Central memory CD8-positive, alpha-beta T cell (primary cell): Measurements from ENCODE around the gene PEX5L.

Experiments
- ATAC-seq: fragments of 150-1000 bp; cut with Tn5 transposase; replicated peaks from 2 replicates; pipeline ENCODE4 v1.10.0; 2022; ENCODE audit warnings: mild to moderate bottlenecking, moderate FRiP score, moderate number of reproducible peaks; ENCODE audit not compliant: poor library complexity, severe bottlenecking; ENCODE audit errors: extremely low read depth
- DNase-seq, 2 donors: peaks; one replicate each; pipeline ENCODE4 v3.0.0; 2021; ENCODE audit warnings: low spot score in 2 of 2
- H3K27ac Mint-ChIP-seq: one replicate; pipeline ENCODE4 v1.8.0; 2022; ENCODE audit warnings: low read depth, mild to moderate bottlenecking, moderate library complexity, mixed read lengths
- H3K27me3 Mint-ChIP-seq: one replicate; pipeline ENCODE4 v1.8.0; 2022; ENCODE audit warnings: mixed read lengths
- H3K36me3 Mint-ChIP-seq: one replicate; pipeline ENCODE4 v1.8.0; 2022; ENCODE audit warnings: mild to moderate bottlenecking, moderate library complexity, mixed read lengths; ENCODE audit not compliant: insufficient read depth
- H3K4me1 Mint-ChIP-seq: one replicate; pipeline ENCODE4 v1.8.0; 2022; ENCODE audit warnings: mixed read lengths
- H3K4me3 Mint-ChIP-seq: one replicate; pipeline ENCODE4 v1.8.0; 2022; ENCODE audit warnings: mild to moderate bottlenecking, moderate library complexity, mixed read lengths
- H3K9me3 Mint-ChIP-seq: one replicate; pipeline ENCODE4 v1.8.0; 2022; ENCODE audit warnings: mixed read lengths

The PEX5L gene

DNA sequence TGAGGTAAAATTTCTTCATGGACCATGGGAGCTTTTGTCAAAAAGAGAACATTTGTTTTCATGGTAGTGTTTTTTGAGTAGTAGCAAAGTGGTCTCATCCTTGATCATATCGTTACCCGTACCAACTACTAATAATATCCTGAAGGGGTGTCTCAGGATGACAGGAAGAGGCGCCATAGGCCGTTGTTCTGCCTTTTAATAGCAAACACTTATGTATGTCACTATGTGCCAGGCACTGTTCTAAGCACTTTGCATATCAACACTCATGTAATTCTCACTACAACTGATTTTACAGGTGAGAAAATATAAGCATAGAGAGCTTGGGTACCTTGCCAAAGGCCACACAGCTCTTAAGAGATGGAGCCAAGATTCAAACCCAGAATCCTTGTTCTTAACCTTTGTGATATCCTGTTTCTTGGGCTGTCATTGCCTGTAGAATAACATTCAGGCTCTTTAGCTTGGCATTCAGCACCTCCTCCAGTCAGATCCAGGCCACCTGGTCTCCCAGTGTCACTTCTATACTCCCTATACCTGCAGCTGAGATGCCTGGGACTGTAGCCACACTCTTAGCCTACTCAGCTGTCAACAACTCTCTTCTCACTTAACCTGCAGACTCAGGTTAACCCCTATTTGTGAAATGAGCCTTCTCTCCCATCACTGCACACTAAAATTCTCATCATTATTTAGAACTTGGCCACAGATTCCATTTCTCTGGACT, 270.2 kb downstream of the PEX5L start:
- no peaks in the 10 kb centered on the region for H3K4me1 Mint-ChIP-seq
- no peaks in the 10 kb centered on the region for H3K27me3 Mint-ChIP-seq
- ATAC-seq (no peak), DNase-seq (no peak)
- no peak overlapping the region for H3K27ac Mint-ChIP-seq
- H3K36me3 Mint-ChIP-seq = peaks cover 10% of the 10 kb centered on the region
- H3K9me3 Mint-ChIP-seq = no peaks in the 10 kb centered on the region
- H3K4me3 Mint-ChIP-seq = no peak overlapping the region

DNA sequence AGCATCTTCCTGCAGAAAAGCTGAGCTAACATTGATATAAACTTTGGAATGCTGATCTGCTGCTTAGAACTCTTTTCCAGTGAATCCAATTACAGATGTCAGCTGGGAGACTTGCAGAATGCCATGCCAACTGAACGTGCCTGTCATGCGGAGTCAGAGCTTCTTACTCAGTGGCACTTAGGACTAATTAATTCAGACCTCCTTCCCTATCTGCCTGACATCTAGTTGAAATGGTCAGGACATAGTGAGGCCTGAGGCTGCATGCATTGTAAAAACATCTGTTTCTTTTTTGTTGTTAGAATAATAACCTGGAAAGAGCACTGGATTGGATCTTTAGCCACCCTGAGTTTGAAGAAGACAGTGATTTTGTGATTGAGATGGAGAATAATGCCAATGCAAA, 271.3 kb downstream of the PEX5L start:
- DNase-seq = no peak

GRCh38 chr3:179760944-179761343, 275.8 kb downstream of the PEX5L start:
- Mint-ChIP-seq H3K36me3 (peaks cover 12% of the 10 kb centered on the region), H3K4me1 (no peaks in the 10 kb centered on the region), H3K9me3 (no peaks in the 10 kb centered on the region), H3K4me3 (no peak overlapping the region), H3K27me3 (no peaks in the 10 kb centered on the region), H3K27ac (no peak overlapping the region)
- DNase-seq (no peak), ATAC-seq (no peak)

More for the DNA sequence above, 271.3 kb downstream of the PEX5L start:
- H3K36me3 Mint-ChIP-seq = peaks cover 10% of the 10 kb centered on the region
- ATAC-seq = no peak
- no peaks in the 10 kb centered on the region for H3K4me1 Mint-ChIP-seq
- no peaks in the 10 kb centered on the region for H3K9me3 Mint-ChIP-seq
- H3K27ac Mint-ChIP-seq = no peak overlapping the region
- no peaks in the 10 kb centered on the region for H3K27me3 Mint-ChIP-seq
- no peak overlapping the region for H3K4me3 Mint-ChIP-seq

DNA sequence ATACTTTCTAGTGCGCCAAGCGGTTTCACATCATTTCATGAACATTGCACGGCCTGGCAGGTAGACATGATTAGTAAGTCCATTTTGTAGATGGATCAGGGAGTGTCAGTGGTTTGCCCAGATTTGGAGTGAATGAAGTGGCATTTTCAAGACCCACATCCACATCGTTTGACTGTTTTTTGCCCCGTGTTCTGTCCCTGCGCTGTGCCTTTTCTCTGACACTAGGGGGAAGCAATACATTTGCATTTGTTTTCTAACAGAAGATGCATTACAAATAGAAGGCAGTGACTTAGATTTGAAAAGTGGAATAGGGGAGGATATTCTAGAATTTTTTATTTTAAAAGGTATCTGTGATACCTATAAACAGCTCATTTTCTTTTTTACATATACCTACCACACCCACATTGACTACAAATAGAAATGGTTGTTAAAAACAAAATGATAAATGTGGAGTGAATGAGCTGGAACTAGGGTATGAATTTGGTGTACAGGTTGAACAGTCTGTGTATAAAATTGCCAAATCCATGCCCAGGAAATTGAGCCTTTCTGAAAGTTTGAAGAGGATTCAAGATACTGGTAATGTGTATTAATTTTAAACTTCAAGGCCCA, 285.9 kb downstream of the PEX5L start:
- peaks cover 3% of the 10 kb centered on the region for H3K36me3 Mint-ChIP-seq
- H3K27me3 Mint-ChIP-seq = no peaks in the 10 kb centered on the region
- ATAC-seq (no peak), DNase-seq (no peak)
- H3K27ac Mint-ChIP-seq = no peak overlapping the region
- H3K4me1 Mint-ChIP-seq = no peaks in the 10 kb centered on the region
- no peaks in the 10 kb centered on the region for H3K9me3 Mint-ChIP-seq
- H3K4me3 Mint-ChIP-seq = no peak overlapping the region

DNA sequence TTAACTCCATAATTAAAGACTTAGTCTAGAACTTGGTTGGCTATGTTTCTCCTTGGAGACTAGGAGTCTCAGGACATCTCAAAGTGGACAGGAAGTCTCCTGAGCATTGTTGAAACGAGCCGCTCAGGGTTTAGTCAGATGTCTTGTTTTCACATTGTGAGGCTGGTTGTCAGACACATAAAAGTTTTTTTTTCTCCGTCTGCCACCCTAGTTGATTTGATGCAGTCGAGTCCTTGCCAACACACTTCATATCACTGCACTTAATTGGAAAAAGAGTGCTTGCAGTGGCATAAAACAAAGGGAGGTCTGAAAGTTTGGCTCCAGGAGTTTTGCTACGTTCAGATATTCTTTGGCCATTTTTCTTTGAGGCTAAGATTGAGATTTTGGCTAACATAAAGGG, 291.0 kb downstream of the PEX5L start:
- Mint-ChIP-seq H3K9me3 (no peaks in the 10 kb centered on the region), H3K36me3 (peaks cover 10% of the 10 kb centered on the region), H3K27ac (no peak overlapping the region), H3K4me1 (no peaks in the 10 kb centered on the region), H3K27me3 (no peaks in the 10 kb centered on the region), H3K4me3 (no peak overlapping the region)
- ATAC-seq (no peak), DNase-seq (no peak)

GRCh38 chr3:179745079-179745478, 291.7 kb downstream of the PEX5L start:
- no peaks in the 10 kb centered on the region for H3K4me1 Mint-ChIP-seq
- H3K27ac Mint-ChIP-seq = no peak overlapping the region
- DNase-seq (no peak), ATAC-seq (no peak)
- no peak overlapping the region for H3K4me3 Mint-ChIP-seq
- H3K9me3 Mint-ChIP-seq = no peaks in the 10 kb centered on the region
- no peaks in the 10 kb centered on the region for H3K27me3 Mint-ChIP-seq
- H3K36me3 Mint-ChIP-seq = peaks cover 10% of the 10 kb centered on the region
